AG09309 (cell line): ENCODE data around the gene COG7.
"Not testable (repeated sequence)": the region's sequence is repeated elsewhere in the genome, so short reads cannot be mapped to it uniquely, and the experiment has no call there.

Experiments
- DNase-seq: peaks from one replicate; pipeline ENCODE4 v3.0.0-alpha.2; 2010; ENCODE audit warnings: low read depth
- H3K4me3 ChIP-seq: 2 replicates; pipeline ENCODE4 v1.5.1; 2011; ENCODE audit warnings: mild to moderate bottlenecking, low read depth, low read length, moderate library complexity; ENCODE audit not compliant: control insufficient read depth
- TF ChIP-seq, protein P1 (sequence below): IDR thresholded peaks from 2 replicates; pipeline ENCODE4 v1.5.1; 2011; ENCODE audit warnings: mild to moderate bottlenecking, low read depth, low read length, inconsistent platforms; ENCODE audit not compliant: insufficient read depth, control insufficient read depth; ENCODE audit errors: missing control alignments

COG7 gene

GRCh38 chr16:23485841-23486240, 32.9 kb upstream of the COG7 start:
- no peak overlapping the region for H3K4me3 ChIP-seq
- TF ChIP-seq, protein P1, sequence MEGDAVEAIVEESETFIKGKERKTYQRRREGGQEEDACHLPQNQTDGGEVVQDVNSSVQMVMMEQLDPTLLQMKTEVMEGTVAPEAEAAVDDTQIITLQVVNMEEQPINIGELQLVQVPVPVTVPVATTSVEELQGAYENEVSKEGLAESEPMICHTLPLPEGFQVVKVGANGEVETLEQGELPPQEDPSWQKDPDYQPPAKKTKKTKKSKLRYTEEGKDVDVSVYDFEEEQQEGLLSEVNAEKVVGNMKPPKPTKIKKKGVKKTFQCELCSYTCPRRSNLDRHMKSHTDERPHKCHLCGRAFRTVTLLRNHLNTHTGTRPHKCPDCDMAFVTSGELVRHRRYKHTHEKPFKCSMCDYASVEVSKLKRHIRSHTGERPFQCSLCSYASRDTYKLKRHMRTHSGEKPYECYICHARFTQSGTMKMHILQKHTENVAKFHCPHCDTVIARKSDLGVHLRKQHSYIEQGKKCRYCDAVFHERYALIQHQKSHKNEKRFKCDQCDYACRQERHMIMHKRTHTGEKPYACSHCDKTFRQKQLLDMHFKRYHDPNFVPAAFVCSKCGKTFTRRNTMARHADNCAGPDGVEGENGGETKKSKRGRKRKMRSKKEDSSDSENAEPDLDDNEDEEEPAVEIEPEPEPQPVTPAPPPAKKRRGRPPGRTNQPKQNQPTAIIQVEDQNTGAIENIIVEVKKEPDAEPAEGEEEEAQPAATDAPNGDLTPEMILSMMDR: no peak
- DNase-seq: no peak

DNA sequence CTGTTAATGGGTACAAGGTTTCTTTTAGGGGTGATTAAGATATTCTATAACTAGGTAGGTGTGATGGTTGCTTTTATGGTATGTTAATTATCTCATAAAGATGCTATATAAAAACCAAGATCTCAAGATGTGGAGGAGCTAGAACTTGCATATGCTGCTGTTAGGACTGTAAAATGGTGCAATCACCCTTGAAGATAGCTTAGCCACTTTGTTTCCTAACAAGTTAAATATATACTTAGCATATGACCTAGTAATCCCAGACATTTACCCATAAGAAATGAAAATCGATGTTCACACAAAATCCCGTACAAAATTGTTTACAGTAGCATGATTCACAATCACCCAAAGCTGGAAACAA, 32.2 kb upstream of the COG7 start:
- TF ChIP-seq, protein P1: no peak
- no peak overlapping the region for H3K4me3 ChIP-seq
- no peak for DNase-seq

DNA sequence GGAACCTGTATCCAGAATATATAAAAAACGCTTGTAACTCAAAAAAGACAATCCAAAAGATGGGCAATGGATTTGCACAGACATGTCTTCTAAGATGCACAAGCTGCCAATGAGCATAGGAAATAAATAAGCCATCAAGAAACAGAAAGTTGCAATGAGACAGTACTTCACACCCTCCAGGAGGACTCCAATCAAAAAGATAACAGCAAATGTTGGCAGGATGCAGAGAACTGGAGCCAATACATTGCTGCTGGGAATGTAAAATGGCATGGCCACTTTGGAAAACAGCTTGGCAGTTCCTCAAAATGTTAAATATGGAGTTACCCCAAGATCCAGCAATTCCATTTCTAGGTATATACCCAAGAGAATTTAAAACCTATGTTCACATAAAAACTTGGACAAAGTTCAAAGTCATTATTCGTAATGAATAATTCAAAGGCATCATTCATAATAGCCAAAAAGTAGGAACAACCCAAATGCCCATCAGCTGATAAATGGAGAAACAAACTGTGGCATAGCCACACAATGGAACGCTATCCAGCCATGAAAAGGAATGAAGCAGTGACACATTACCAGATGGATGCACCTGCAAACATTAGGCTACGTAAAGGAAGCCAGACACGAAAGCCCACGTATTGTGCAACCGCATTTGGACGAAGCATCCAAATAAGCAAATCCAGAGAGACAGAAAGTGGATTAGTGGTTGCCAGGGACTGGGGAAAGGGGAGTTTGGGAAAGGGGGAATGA, 31.7 kb upstream of the COG7 start:
- H3K4me3 ChIP-seq: no peak overlapping the region
- DNase-seq: no peak
- TF ChIP-seq, protein P1: no peak

GRCh38 chr16:23483492-23483891, 30.5 kb upstream of the COG7 start:
- H3K4me3 ChIP-seq, DNase-seq: not testable (repeated sequence)

GRCh38 chr16:23482778-23483177, 29.8 kb upstream of the COG7 start:
- no peak for DNase-seq
- no peak overlapping the region for H3K4me3 ChIP-seq
- TF ChIP-seq, protein P1: no peak

DNA sequence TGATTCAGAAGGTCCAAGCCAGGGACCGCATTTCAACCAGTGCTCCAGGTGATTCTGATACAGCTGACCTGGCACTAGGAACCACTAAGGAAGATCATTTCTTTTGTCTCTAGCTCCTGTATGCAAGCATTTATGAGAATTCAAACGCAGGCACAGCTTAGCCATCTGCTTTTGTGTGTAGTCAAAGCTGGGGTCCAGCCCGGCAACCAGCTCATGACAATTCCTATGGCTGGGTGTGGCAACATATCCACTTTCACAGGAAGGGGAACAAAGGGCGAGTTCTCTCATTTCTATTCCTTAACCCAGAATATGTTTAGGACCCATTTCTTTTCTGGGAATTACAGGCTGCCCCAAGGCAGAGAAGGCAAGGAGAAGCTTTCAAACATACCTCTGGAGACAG, 27.3 kb upstream of the COG7 start:
- TF ChIP-seq, protein P1: no peak
- no peak for DNase-seq
- H3K4me3 ChIP-seq: no peak overlapping the region

- TF ChIP-seq, protein P1: no peak
- no peak overlapping the region for H3K4me3 ChIP-seq
- DNase-seq: no peak
Observed at GRCh38 chr16:23479138-23479537, 26.1 kb upstream of the COG7 start.
